ENCODE data around the gene IGFN1.

The IGFN1 gene

GRCh38 chr1:201186192-201186591 lies 4.4 kb upstream of the IGFN1 start:
- no peak for DNase-seq

GRCh38 chr1:201189085-201189484 lies 1.5 kb upstream of the IGFN1 start:
- DNase-seq = no peak

- DNase-seq = no peak
Observed at GRCh38 chr1:201190005-201190404, 619 bp upstream of the IGFN1 start.

GRCh38 chr1:201191653-201192260 lies 1.1 kb downstream of the IGFN1 start:
- DNase-seq = no peak

GRCh38 chr1:201192261-201192788 lies 1.7 kb downstream of the IGFN1 start:
- no peak for DNase-seq

- no peak for DNase-seq
Observed at GRCh38 chr1:201194046-201194445, 3.4 kb downstream of the IGFN1 start.

- DNase-seq = no peak
Observed at GRCh38 chr1:201198598-201198997, 8.0 kb downstream of the IGFN1 start.

GRCh38 chr1:201205036-201205435 lies 14.4 kb downstream of the IGFN1 start:
- no peak for DNase-seq

- DNase-seq = no peak
Observed at GRCh38 chr1:201206176-201206575, 15.6 kb downstream of the IGFN1 start.

GRCh38 chr1:201207046-201207445 lies 16.4 kb downstream of the IGFN1 start:
- no peak for DNase-seq

GRCh38 chr1:201208236-201208635 lies 17.6 kb downstream of the IGFN1 start:
- DNase-seq = no peak

- DNase-seq = no peak
Observed at GRCh38 chr1:201212056-201212455, 21.4 kb downstream of the IGFN1 start.

- no peak for DNase-seq
Observed at GRCh38 chr1:201212461-201213055, 21.9 kb downstream of the IGFN1 start.

GRCh38 chr1:201213106-201213770 lies 22.6 kb downstream of the IGFN1 start:
- no peak for DNase-seq

- no peak for DNase-seq
Observed at GRCh38 chr1:201213926-201214325, 23.3 kb downstream of the IGFN1 start.

GRCh38 chr1:201214461-201214860 lies 23.8 kb downstream of the IGFN1 start:
- no peak for DNase-seq

GRCh38 chr1:201214886-201215285 lies 24.3 kb downstream of the IGFN1 start:
- DNase-seq = no peak

- DNase-seq = no peak
Observed at GRCh38 chr1:201215531-201216357, 25.1 kb downstream of the IGFN1 start.

GRCh38 chr1:201216395-201217085 lies 25.9 kb downstream of the IGFN1 start:
- no peak for DNase-seq

GRCh38 chr1:201217146-201217545 lies 26.5 kb downstream of the IGFN1 start:
- DNase-seq = no peak

- no peak for DNase-seq
Observed at GRCh38 chr1:201217851-201218250, 27.2 kb downstream of the IGFN1 start.

- DNase-seq = no peak
Observed at GRCh38 chr1:201218409-201218808, 27.8 kb downstream of the IGFN1 start.
